CMK (cell line): ENCODE measurements around the gene RIMBP3C.
"Not testable (repeated sequence)": the region's sequence is repeated elsewhere in the genome, so short reads cannot be mapped to it uniquely, and the experiment has no call there.

ENCODE experiments used
- DNase-seq: peaks from one replicate; pipeline ENCODE4 v3.0.0-alpha.2; 2010; ENCODE audit warnings: low read depth

Gene RIMBP3C

GRCh38 chr22:21551361-21551760, at the start of gene RIMBP3C:
TSS of gene RIMBP3C (minus strand) at chr22:21551461. CDS start at chr22:21550976, 485 bp downstream.
- DNase-seq = not testable (repeated sequence)

GRCh38 chr22:21599053-21599893, 48.0 kb upstream of the RIMBP3C start:
- DNase-seq = no peak

GRCh38 chr22:21598302-21598701, 47.0 kb upstream of the RIMBP3C start:
- DNase-seq = no peak

GRCh38 chr22:21596356-21597135, 45.3 kb upstream of the RIMBP3C start:
- DNase-seq = not testable (repeated sequence)

GRCh38 chr22:21594865-21595452, 43.7 kb upstream of the RIMBP3C start:
- no peak for DNase-seq

GRCh38 chr22:21593406-21594232, 42.4 kb upstream of the RIMBP3C start:
- no peak for DNase-seq

GRCh38 chr22:21592422-21592821, 41.2 kb upstream of the RIMBP3C start:
- no peak for DNase-seq

- no peak for DNase-seq
These were observed 40.4 kb upstream of the RIMBP3C start for GRCh38 chr22:21591695-21592094.

GRCh38 chr22:21590809-21591641, 39.8 kb upstream of the RIMBP3C start:
- no peak for DNase-seq

GRCh38 chr22:21589396-21589795, 38.1 kb upstream of the RIMBP3C start:
- DNase-seq = no peak

- DNase-seq = peak; percentile 38
These were observed 36.7 kb upstream of the RIMBP3C start for GRCh38 chr22:21587803-21588611.

GRCh38 chr22:21585389-21585788, 34.1 kb upstream of the RIMBP3C start:
- no peak for DNase-seq

GRCh38 chr22:21582801-21583740, 31.8 kb upstream of the RIMBP3C start:
- DNase-seq = no peak

- not testable (repeated sequence) for DNase-seq
These were observed 29.9 kb upstream of the RIMBP3C start for GRCh38 chr22:21581009-21581713.

GRCh38 chr22:21580623-21581007, 29.4 kb upstream of the RIMBP3C start:
- DNase-seq = not testable (repeated sequence)

- DNase-seq = no peak
These were observed 28.2 kb upstream of the RIMBP3C start for GRCh38 chr22:21579474-21579851.

GRCh38 chr22:21573750-21574494, 22.7 kb upstream of the RIMBP3C start:
- no peak for DNase-seq
